ENCODE data around the gene ATP8A2. TPM values are rescaled to one million over a fixed set of nuclear protein-coding genes. Genes with fewer than 3 reads are reported as not detected.

Gene ATP8A2
- polyA plus RNA-seq, 3 donors = not detected

DNA sequence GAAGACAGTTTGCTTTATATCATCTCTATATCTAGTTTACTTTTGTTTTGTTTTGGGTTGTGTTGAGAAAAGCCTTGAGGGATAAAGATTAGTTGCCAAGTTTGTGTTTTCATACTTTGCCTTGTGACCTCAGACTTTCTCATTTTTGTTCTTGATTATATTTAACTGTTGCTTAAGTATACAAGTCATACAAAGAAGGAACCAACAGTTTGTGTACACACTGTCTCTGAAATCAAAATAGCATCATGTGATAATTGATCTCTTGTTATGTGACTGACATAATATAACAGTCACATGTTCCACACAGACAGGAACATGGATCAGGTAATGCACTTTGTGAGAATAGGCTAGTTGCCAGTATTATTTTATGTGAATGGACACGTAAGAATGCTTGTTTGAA lies 609.3 kb downstream of the ATP8A2 start:
- Histone ChIP-seq H3K27me3 (ENCODE audit: control insufficient read depth in 2 of 2, insufficient read depth in 2 of 2, low read length in 2 of 2) (peaks cover 0 to 13% of the 10 kb centered on the region in 2 donors), H3K4me1 (ENCODE audit: control insufficient read depth in 1 of 2, insufficient read depth in 2 of 2, low read length in 2 of 2) (no peaks in the 10 kb centered on the region), H3K79me2 (ENCODE audit: insufficient read depth, low read length) (no peaks in the 10 kb centered on the region), H3K27ac (ENCODE audit: low read depth in 1 of 2, low read length in 2 of 2) (no peak overlapping the region), H2AFZ (ENCODE audit: insufficient read depth, low read depth, low read length, poor library complexity, severe bottlenecking) (no peak overlapping the region), H3K9me3 (replicated peaks in 1 of 2; ENCODE audit: control insufficient read depth in 1 of 2, insufficient read depth in 1 of 2, low read length in 2 of 2) (no peaks in the 10 kb centered on the region), H4K20me1 (ENCODE audit: insufficient read depth, low read length) (no peaks in the 10 kb centered on the region), H3K4me3 (replicated peaks in 1 of 3; ENCODE audit: low read depth in 2 of 3, low read length in 3 of 3) (no peak overlapping the region), H3K9ac (ENCODE audit: insufficient read depth, low read length, poor library complexity, severe bottlenecking) (no peak overlapping the region), H3K36me3 (replicated peaks in 1 of 2; ENCODE audit: control insufficient read depth in 1 of 2, insufficient read depth in 2 of 2, low read length in 2 of 2) (no peaks in the 10 kb centered on the region), H3K4me2 (replicated peaks; ENCODE audit: extremely low read depth, low read length, poor library complexity, severe bottlenecking) (no peak overlapping the region)
- DNase-seq = no peak
- intact Hi-C loops (cut with micrococcal nuclease) = no loop called here
- Mint-ChIP-seq H3K9me3 (peaks cover 0 to 4% (median 2%) of the 10 kb centered on the region in 7 donors), H3K27ac (no peak overlapping the region), H3K36me3 (no peaks in the 10 kb centered on the region), H3K27me3 (ENCODE audit: low read depth in 3 of 3) (peaks cover 6 to 16% (median 11%) of the 10 kb centered on the region in 3 donors), H3K4me3 (no peak overlapping the region), H3K4me1 (peaks cover 4% of the 10 kb centered on the region)
- no CpG with 5 or more reads among the region's 1 CpG for WGBS (ENCODE audit: insufficient coverage)
- TF ChIP-seq, protein P1, sequence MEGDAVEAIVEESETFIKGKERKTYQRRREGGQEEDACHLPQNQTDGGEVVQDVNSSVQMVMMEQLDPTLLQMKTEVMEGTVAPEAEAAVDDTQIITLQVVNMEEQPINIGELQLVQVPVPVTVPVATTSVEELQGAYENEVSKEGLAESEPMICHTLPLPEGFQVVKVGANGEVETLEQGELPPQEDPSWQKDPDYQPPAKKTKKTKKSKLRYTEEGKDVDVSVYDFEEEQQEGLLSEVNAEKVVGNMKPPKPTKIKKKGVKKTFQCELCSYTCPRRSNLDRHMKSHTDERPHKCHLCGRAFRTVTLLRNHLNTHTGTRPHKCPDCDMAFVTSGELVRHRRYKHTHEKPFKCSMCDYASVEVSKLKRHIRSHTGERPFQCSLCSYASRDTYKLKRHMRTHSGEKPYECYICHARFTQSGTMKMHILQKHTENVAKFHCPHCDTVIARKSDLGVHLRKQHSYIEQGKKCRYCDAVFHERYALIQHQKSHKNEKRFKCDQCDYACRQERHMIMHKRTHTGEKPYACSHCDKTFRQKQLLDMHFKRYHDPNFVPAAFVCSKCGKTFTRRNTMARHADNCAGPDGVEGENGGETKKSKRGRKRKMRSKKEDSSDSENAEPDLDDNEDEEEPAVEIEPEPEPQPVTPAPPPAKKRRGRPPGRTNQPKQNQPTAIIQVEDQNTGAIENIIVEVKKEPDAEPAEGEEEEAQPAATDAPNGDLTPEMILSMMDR (IDR thresholded peaks at IDR 0.05) = no peak

DNA sequence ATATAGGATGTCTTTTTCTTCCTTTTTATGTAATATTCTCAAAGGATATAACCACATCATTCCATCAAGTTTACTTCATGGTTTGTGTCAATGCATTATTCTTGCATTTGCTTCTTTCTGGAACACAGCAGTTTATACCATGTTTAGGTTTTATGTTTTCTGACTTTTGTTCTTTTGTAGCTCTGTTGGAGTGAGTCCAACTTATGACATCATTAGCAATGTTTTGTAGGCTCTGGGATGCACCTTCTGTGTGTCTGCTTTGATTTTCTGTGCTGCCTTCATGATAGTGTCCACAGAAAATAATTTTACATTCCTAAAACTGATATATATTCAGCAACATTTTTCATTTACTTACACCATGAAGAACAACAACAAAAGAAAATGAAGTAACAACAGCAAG lies 611.1 kb downstream of the ATP8A2 start:
- Mint-ChIP-seq H3K4me1 (no peaks in the 10 kb centered on the region), H3K27ac (no peak overlapping the region), H3K36me3 (no peaks in the 10 kb centered on the region), H3K4me3 (no peak overlapping the region), H3K9me3 (peaks cover 0 to 3% (median 2%) of the 10 kb centered on the region in 7 donors), H3K27me3 (ENCODE audit: low read depth in 3 of 3) (peaks cover 0 to 5% (median 4%) of the 10 kb centered on the region in 3 donors)
- Histone ChIP-seq H3K4me3 (replicated peaks in 1 of 3; ENCODE audit: low read depth in 2 of 3, low read length in 3 of 3) (no peak overlapping the region), H4K20me1 (ENCODE audit: insufficient read depth, low read length) (no peaks in the 10 kb centered on the region), H3K9me3 (replicated peaks in 1 of 2; ENCODE audit: control insufficient read depth in 1 of 2, insufficient read depth in 1 of 2, low read length in 2 of 2) (no peaks in the 10 kb centered on the region), H2AFZ (ENCODE audit: insufficient read depth, low read depth, low read length, poor library complexity, severe bottlenecking) (no peak overlapping the region), H3K4me1 (ENCODE audit: control insufficient read depth in 1 of 2, insufficient read depth in 2 of 2, low read length in 2 of 2) (no peaks in the 10 kb centered on the region), H3K27me3 (ENCODE audit: control insufficient read depth in 2 of 2, insufficient read depth in 2 of 2, low read length in 2 of 2) (no peaks in the 10 kb centered on the region), H3K4me2 (replicated peaks; ENCODE audit: extremely low read depth, low read length, poor library complexity, severe bottlenecking) (no peak overlapping the region), H3K9ac (ENCODE audit: insufficient read depth, low read length, poor library complexity, severe bottlenecking) (no peak overlapping the region), H3K27ac (ENCODE audit: low read depth in 1 of 2, low read length in 2 of 2) (no peak overlapping the region), H3K79me2 (ENCODE audit: insufficient read depth, low read length) (no peaks in the 10 kb centered on the region), H3K36me3 (replicated peaks in 1 of 2; ENCODE audit: control insufficient read depth in 1 of 2, insufficient read depth in 2 of 2, low read length in 2 of 2) (no peaks in the 10 kb centered on the region)
- TF ChIP-seq, protein P1 (IDR thresholded peaks at IDR 0.05) = no peak
- DNase-seq = no peak
- intact Hi-C loops (cut with micrococcal nuclease) = no loop called here

Measured in CD14-positive monocyte (primary cell).